ENCODE measurements around the gene ATRIP.
"Not testable (repeated sequence)": the region's sequence is repeated elsewhere in the genome, so short reads cannot be mapped to it uniquely, and the experiment has no call there.

Gene ATRIP

DNA sequence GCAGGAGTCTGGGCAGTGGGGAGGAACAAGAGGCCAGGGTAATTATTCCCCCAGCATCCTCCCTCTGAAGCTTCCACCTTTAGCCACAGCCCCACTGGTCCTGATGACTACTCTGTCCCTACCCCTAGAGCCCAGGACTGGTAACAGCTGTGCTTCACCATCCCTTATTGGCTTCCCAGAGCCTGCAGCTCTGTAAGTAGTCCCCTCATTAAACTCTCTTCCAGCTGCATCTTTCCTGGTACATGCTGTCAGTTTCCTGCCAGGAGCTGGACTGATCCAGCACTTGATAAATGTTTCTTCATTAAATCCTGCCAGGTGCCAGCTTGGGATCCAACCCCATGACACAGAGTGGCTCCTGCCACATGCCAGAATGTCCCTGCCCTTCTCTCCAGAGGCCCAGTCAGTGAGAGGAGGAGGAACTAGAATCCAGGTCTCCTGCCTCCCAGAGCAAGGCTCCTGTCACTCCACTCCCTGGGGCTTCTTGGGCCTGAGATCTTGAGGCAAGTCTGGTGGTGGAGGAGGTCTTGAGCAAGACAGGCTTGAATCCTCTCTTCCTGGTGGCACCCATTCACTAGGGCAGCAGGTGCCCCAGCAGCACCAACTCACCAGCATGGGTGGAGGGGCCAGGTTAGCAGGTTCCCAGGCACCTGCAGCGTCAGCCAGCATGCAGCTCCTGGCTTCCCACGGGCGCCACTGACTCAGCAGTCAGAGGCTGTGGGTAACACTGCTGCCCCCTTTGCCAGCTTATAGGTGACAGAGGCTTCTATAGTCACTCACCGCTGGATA is 47.0 kb upstream of the ATRIP start:
- Histone ChIP-seq H3K4me3 (ENCODE audit: low read depth in 1 of 2, low read length in 2 of 2) (no peak overlapping the region), H3K9ac (ENCODE audit: low read depth, low read length) (no peak overlapping the region), H3K27me3 (ENCODE audit: insufficient read depth, low read length, poor library complexity) (peaks cover 3% of the 10 kb centered on the region), H3K79me2 (ENCODE audit: insufficient read depth, low read length) (no peaks in the 10 kb centered on the region), H2AFZ (ENCODE audit: low read depth, low read length) (no peak overlapping the region), H3K4me1 (ENCODE audit: insufficient read depth, low read length) (no peaks in the 10 kb centered on the region), H3K4me2 (ENCODE audit: insufficient read depth, low read length) (no peak overlapping the region), H4K20me1 (ENCODE audit: insufficient read depth, low read length) (no peaks in the 10 kb centered on the region), H3K9me3 (ENCODE audit: insufficient read depth, low read length, severe bottlenecking) (no peaks in the 10 kb centered on the region), H3K27ac (ENCODE audit: low read length) (no peak overlapping the region), H3K36me3 (ENCODE audit: insufficient read depth, low read length) (no peaks in the 10 kb centered on the region)
- TF ChIP-seq EZH2 (IDR thresholded peaks at IDR 0.05; ENCODE audit: borderline replicate concordance, low read depth, low read length, severe bottlenecking) = no peak
- TF ChIP-seq, protein P1, sequence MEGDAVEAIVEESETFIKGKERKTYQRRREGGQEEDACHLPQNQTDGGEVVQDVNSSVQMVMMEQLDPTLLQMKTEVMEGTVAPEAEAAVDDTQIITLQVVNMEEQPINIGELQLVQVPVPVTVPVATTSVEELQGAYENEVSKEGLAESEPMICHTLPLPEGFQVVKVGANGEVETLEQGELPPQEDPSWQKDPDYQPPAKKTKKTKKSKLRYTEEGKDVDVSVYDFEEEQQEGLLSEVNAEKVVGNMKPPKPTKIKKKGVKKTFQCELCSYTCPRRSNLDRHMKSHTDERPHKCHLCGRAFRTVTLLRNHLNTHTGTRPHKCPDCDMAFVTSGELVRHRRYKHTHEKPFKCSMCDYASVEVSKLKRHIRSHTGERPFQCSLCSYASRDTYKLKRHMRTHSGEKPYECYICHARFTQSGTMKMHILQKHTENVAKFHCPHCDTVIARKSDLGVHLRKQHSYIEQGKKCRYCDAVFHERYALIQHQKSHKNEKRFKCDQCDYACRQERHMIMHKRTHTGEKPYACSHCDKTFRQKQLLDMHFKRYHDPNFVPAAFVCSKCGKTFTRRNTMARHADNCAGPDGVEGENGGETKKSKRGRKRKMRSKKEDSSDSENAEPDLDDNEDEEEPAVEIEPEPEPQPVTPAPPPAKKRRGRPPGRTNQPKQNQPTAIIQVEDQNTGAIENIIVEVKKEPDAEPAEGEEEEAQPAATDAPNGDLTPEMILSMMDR (IDR thresholded peaks at IDR 0.05; ENCODE audit: borderline replicate concordance, extremely low read depth, low read length, poor library complexity, severe bottlenecking) = no peak
- DNase-seq (no peak), ATAC-seq (ENCODE audit: insufficient read depth, low read depth) (no peak)

DNA sequence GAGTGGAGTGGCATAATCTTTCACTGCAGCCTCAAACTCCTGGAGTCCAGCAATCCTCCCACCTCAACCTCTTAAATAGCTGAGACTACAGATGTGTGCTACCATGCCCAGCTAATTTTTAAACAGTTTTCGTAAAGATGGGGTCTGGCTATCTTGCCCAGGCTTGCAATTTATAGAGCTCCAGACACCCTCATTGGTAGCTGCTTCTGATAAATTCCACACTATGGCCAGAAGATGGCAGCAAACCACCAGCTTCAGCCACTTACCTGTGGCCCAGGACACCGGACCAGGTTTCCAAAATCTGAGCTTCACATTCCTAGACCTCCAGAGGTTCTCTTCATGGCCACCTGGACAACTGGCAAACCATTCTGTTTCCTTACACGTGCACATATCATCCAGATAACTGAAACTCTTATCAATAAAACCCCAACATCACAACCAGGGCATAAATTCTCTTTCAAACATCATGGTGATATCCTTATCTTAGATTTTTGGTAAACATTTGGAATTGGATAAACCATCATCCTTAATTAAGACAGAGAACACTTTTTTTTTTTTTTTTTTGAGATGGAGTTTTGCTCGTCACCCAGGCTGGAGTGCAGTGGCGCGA is 45.6 kb upstream of the ATRIP start:
- H4K20me1 ChIP-seq (ENCODE audit: insufficient read depth, low read length) = 0 out of 2 replicates have a peak, but pooled peaks cover 6% of the 10 kb centered on the region
- H3K9me3 ChIP-seq (ENCODE audit: insufficient read depth, low read length, severe bottlenecking) = no peaks in the 10 kb centered on the region
- H3K27ac ChIP-seq (ENCODE audit: low read length) = no peak overlapping the region
- peak; percentile 58 for DNase-seq
- no peak overlapping the region for H3K4me2 ChIP-seq (ENCODE audit: insufficient read depth, low read length)
- TF ChIP-seq EZH2 (IDR thresholded peaks at IDR 0.05; ENCODE audit: borderline replicate concordance, low read depth, low read length, severe bottlenecking) = no peak
- TF ChIP-seq, protein P1 (IDR thresholded peaks at IDR 0.05; ENCODE audit: borderline replicate concordance, extremely low read depth, low read length, poor library complexity, severe bottlenecking) = peak; percentile 89
- no peaks in the 10 kb centered on the region for H3K36me3 ChIP-seq (ENCODE audit: insufficient read depth, low read length)
- H3K27me3 ChIP-seq (ENCODE audit: insufficient read depth, low read length, poor library complexity) = peaks cover under 1% of the 10 kb centered on the region
- H3K4me3 ChIP-seq (ENCODE audit: low read depth in 1 of 2, low read length in 2 of 2) = no peak overlapping the region
- no peaks in the 10 kb centered on the region for H3K4me1 ChIP-seq (ENCODE audit: insufficient read depth, low read length)
- no peak overlapping the region for H3K9ac ChIP-seq (ENCODE audit: low read depth, low read length)
- peak; percentile 83 for ATAC-seq (ENCODE audit: insufficient read depth, low read depth)
- H3K79me2 ChIP-seq (ENCODE audit: insufficient read depth, low read length) = no peaks in the 10 kb centered on the region
- H2AFZ ChIP-seq (ENCODE audit: low read depth, low read length) = no peak overlapping the region

DNA sequence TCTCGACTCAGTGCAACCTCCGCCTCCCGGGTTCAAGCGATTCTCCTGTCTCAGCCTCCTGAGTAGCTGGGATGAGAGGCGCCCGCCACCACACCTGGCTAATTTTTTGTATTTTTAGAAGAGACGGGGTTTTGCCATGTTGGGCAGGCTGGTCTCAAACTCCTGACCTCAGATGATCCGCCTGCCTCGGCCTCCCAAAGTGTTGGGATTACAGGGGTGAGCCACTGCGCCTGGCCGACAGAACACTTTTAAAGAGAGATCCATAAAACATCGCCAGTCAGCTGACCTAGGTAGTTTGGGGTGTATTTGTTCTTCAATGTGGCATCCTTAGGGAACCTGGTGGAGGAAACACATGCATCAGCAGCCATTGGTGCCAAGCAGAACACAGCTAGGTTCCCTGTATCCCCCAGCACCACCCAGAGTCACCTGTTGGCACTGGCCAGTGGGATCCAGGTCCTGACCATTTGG is 45.1 kb upstream of the ATRIP start:
- H3K4me2 ChIP-seq (ENCODE audit: insufficient read depth, low read length); H3K36me3 ChIP-seq (ENCODE audit: insufficient read depth, low read length); ATAC-seq (ENCODE audit: insufficient read depth, low read depth): not testable (repeated sequence)

DNA sequence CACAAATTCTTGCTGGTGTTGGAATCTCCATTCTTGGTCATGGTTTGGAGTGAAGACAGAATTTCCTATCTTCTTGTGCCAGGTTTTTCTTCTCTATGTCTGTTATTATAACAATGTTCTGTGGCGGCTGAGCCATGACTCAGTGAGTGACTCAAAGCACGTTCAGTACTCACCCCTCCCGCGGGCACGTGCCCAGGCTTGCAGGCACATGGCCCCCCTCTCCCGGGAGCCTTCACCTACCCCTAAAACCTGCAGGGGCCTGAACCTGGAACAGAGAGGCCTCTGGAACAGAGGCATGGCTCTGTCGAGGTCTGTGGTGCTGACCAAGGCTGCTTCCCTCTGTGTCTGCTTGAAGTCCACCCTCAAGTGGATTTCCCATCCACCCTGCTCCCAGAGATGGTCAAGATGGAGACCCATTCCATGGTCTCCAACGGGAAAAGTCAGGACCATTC is 44.2 kb upstream of the ATRIP start:
- H3K4me1 ChIP-seq (ENCODE audit: insufficient read depth, low read length) = no peaks in the 10 kb centered on the region
- H3K9me3 ChIP-seq (ENCODE audit: insufficient read depth, low read length, severe bottlenecking) = no peaks in the 10 kb centered on the region
- ATAC-seq (ENCODE audit: insufficient read depth, low read depth) (no peak), DNase-seq (peak; percentile 3)
- H3K27ac ChIP-seq (ENCODE audit: low read length) = no peak overlapping the region
- H3K36me3 ChIP-seq (ENCODE audit: insufficient read depth, low read length) = no peaks in the 10 kb centered on the region
- H3K4me2 ChIP-seq (ENCODE audit: insufficient read depth, low read length) = no peak overlapping the region
- no peaks in the 10 kb centered on the region for H3K27me3 ChIP-seq (ENCODE audit: insufficient read depth, low read length, poor library complexity)
- TF ChIP-seq, protein P1 (IDR thresholded peaks at IDR 0.05; ENCODE audit: borderline replicate concordance, extremely low read depth, low read length, poor library complexity, severe bottlenecking) = no peak
- no peak for TF ChIP-seq EZH2 (IDR thresholded peaks at IDR 0.05; ENCODE audit: borderline replicate concordance, low read depth, low read length, severe bottlenecking)
- H3K9ac ChIP-seq (ENCODE audit: low read depth, low read length) = no peak overlapping the region
- H2AFZ ChIP-seq (ENCODE audit: low read depth, low read length) = no peak overlapping the region
- 0 out of 2 replicates have a peak, but pooled peaks cover 6% of the 10 kb centered on the region for H4K20me1 ChIP-seq (ENCODE audit: insufficient read depth, low read length)
- H3K79me2 ChIP-seq (ENCODE audit: insufficient read depth, low read length) = no peaks in the 10 kb centered on the region
- no peak overlapping the region for H3K4me3 ChIP-seq (ENCODE audit: low read depth in 1 of 2, low read length in 2 of 2)

More for the DNA sequence above, 45.1 kb upstream of the ATRIP start:
- not testable (repeated sequence) for H3K4me3 ChIP-seq (ENCODE audit: low read depth in 1 of 2, low read length in 2 of 2); H2AFZ ChIP-seq (ENCODE audit: low read depth, low read length); H3K27me3 ChIP-seq (ENCODE audit: insufficient read depth, low read length, poor library complexity); H4K20me1 ChIP-seq (ENCODE audit: insufficient read depth, low read length); H3K9me3 ChIP-seq (ENCODE audit: insufficient read depth, low read length, severe bottlenecking); H3K27ac ChIP-seq (ENCODE audit: low read length); H3K79me2 ChIP-seq (ENCODE audit: insufficient read depth, low read length); DNase-seq; H3K9ac ChIP-seq (ENCODE audit: low read depth, low read length); H3K4me1 ChIP-seq (ENCODE audit: insufficient read depth, low read length)

All from DND-41 (cell line).